ENCODE measurements around the gene SLK.
A peak's percentile ranks its signal among the peaks of the same experiment; 100 is the strongest.

SLK gene

GRCh38 chr10:103991393-103992128 is 24.6 kb downstream of the SLK start:
- no peak for DNase-seq (ENCODE audit: insufficient read length)
- no peak for FAIRE-seq

GRCh38 chr10:103995134-103995533 is 28.2 kb downstream of the SLK start:
- DNase-seq (ENCODE audit: insufficient read length), result no peak
- peak; percentile 40 for FAIRE-seq
- TF ChIP-seq POLR2AphosphoS5 (IDR thresholded peaks at IDR 0.05; ENCODE audit: low read depth, low read length) (no peak), TAF1 (IDR thresholded peaks at IDR 0.05; ENCODE audit: borderline replicate concordance, low read depth, low read length) (no peak), POLR2A (IDR thresholded peaks at IDR 0.05; ENCODE audit: low read depth, low read length) (no peak)

More at GRCh38 chr10:103991393-103992128, 24.6 kb downstream of the SLK start:
- TF ChIP-seq POLR2A (IDR thresholded peaks at IDR 0.05; ENCODE audit: low read depth, low read length), result no peak
- no peak for TF ChIP-seq POLR2AphosphoS5 (IDR thresholded peaks at IDR 0.05; ENCODE audit: low read depth, low read length)
- TF ChIP-seq TAF1 (IDR thresholded peaks at IDR 0.05; ENCODE audit: borderline replicate concordance, low read depth, low read length), result no peak

GRCh38 chr10:103998805-103999204 is 31.9 kb downstream of the SLK start:
- no peak for FAIRE-seq
- no peak for DNase-seq (ENCODE audit: insufficient read length)
- TF ChIP-seq TAF1 (IDR thresholded peaks at IDR 0.05; ENCODE audit: borderline replicate concordance, low read depth, low read length) (no peak), POLR2AphosphoS5 (IDR thresholded peaks at IDR 0.05; ENCODE audit: low read depth, low read length) (no peak), POLR2A (IDR thresholded peaks at IDR 0.05; ENCODE audit: low read depth, low read length) (no peak)

- no peak for FAIRE-seq
- TF ChIP-seq POLR2A (IDR thresholded peaks at IDR 0.05; ENCODE audit: low read depth, low read length), result no peak
- no peak for TF ChIP-seq TAF1 (IDR thresholded peaks at IDR 0.05; ENCODE audit: borderline replicate concordance, low read depth, low read length)
- no peak for TF ChIP-seq POLR2AphosphoS5 (IDR thresholded peaks at IDR 0.05; ENCODE audit: low read depth, low read length)
- DNase-seq (ENCODE audit: insufficient read length), result no peak
Observed at GRCh38 chr10:104002911-104003310, 36.0 kb downstream of the SLK start.

GRCh38 chr10:104005172-104005863 is 38.4 kb downstream of the SLK start:
- no peak for TF ChIP-seq POLR2AphosphoS5 (IDR thresholded peaks at IDR 0.05; ENCODE audit: low read depth, low read length)
- TF ChIP-seq POLR2A (IDR thresholded peaks at IDR 0.05; ENCODE audit: low read depth, low read length), result no peak
- no peak for TF ChIP-seq TAF1 (IDR thresholded peaks at IDR 0.05; ENCODE audit: borderline replicate concordance, low read depth, low read length)
- DNase-seq (ENCODE audit: insufficient read length) (no peak), FAIRE-seq (no peak)

GRCh38 chr10:104011904-104012303 is 45.0 kb downstream of the SLK start:
- DNase-seq (ENCODE audit: insufficient read length) (no peak), FAIRE-seq (no peak)
- TF ChIP-seq POLR2A (IDR thresholded peaks at IDR 0.05; ENCODE audit: low read depth, low read length) (no peak), TAF1 (IDR thresholded peaks at IDR 0.05; ENCODE audit: borderline replicate concordance, low read depth, low read length) (no peak), POLR2AphosphoS5 (IDR thresholded peaks at IDR 0.05; ENCODE audit: low read depth, low read length) (no peak)

- TF ChIP-seq TAF1 (IDR thresholded peaks at IDR 0.05; ENCODE audit: borderline replicate concordance, low read depth, low read length) (no peak), POLR2A (IDR thresholded peaks at IDR 0.05; ENCODE audit: low read depth, low read length) (no peak), POLR2AphosphoS5 (IDR thresholded peaks at IDR 0.05; ENCODE audit: low read depth, low read length) (no peak)
- DNase-seq (ENCODE audit: insufficient read length) (no peak), FAIRE-seq (peak; percentile 58)
Observed at GRCh38 chr10:104013489-104013888, 46.5 kb downstream of the SLK start.

- FAIRE-seq (peak; percentile 9), DNase-seq (ENCODE audit: insufficient read length) (no peak)
- TF ChIP-seq POLR2AphosphoS5 (IDR thresholded peaks at IDR 0.05; ENCODE audit: low read depth, low read length) (no peak), POLR2A (IDR thresholded peaks at IDR 0.05; ENCODE audit: low read depth, low read length) (no peak), TAF1 (IDR thresholded peaks at IDR 0.05; ENCODE audit: borderline replicate concordance, low read depth, low read length) (no peak)
Observed at GRCh38 chr10:104014176-104014575, 47.2 kb downstream of the SLK start.

- DNase-seq (ENCODE audit: insufficient read length) (no peak), FAIRE-seq (no peak)
Observed at GRCh38 chr10:104016661-104017060, 49.7 kb downstream of the SLK start.

GRCh38 chr10:104018471-104018870 is 51.5 kb downstream of the SLK start:
- no peak for DNase-seq (ENCODE audit: insufficient read length)
- FAIRE-seq, result no peak
- no peak for TF ChIP-seq TAF1 (IDR thresholded peaks at IDR 0.05; ENCODE audit: borderline replicate concordance, low read depth, low read length)
- no peak for TF ChIP-seq POLR2A (IDR thresholded peaks at IDR 0.05; ENCODE audit: low read depth, low read length)
- TF ChIP-seq POLR2AphosphoS5 (IDR thresholded peaks at IDR 0.05; ENCODE audit: low read depth, low read length), result no peak

More at GRCh38 chr10:104016661-104017060, 49.7 kb downstream of the SLK start:
- no peak for TF ChIP-seq POLR2AphosphoS5 (IDR thresholded peaks at IDR 0.05; ENCODE audit: low read depth, low read length)
- no peak for TF ChIP-seq TAF1 (IDR thresholded peaks at IDR 0.05; ENCODE audit: borderline replicate concordance, low read depth, low read length)
- no peak for TF ChIP-seq POLR2A (IDR thresholded peaks at IDR 0.05; ENCODE audit: low read depth, low read length)

- FAIRE-seq, result no peak
- DNase-seq (ENCODE audit: insufficient read length), result no peak
- TF ChIP-seq POLR2AphosphoS5 (IDR thresholded peaks at IDR 0.05; ENCODE audit: low read depth, low read length), result no peak
- no peak for TF ChIP-seq POLR2A (IDR thresholded peaks at IDR 0.05; ENCODE audit: low read depth, low read length)
- TF ChIP-seq TAF1 (IDR thresholded peaks at IDR 0.05; ENCODE audit: borderline replicate concordance, low read depth, low read length), result no peak
Observed at GRCh38 chr10:104020020-104020419, 53.1 kb downstream of the SLK start.

- FAIRE-seq (no peak), DNase-seq (ENCODE audit: insufficient read length) (no peak)
- TF ChIP-seq TAF1 (IDR thresholded peaks at IDR 0.05; ENCODE audit: borderline replicate concordance, low read depth, low read length), result no peak
- TF ChIP-seq POLR2AphosphoS5 (IDR thresholded peaks at IDR 0.05; ENCODE audit: low read depth, low read length), result no peak
- TF ChIP-seq POLR2A (IDR thresholded peaks at IDR 0.05; ENCODE audit: low read depth, low read length), result no peak
Observed at GRCh38 chr10:104021246-104021645, 54.3 kb downstream of the SLK start.
